Activated T-cell treated with anti-CD3 and anti-CD28 coated beads for 24 hours (primary cell): ENCODE data around the gene CXCL13.
A peak's percentile ranks its signal among the peaks of the same experiment; 100 is the strongest.
"Not testable (repeated sequence)": the region's sequence is repeated elsewhere in the genome, so short reads cannot be mapped to it uniquely, and the experiment has no call there.

ENCODE experiments used
- DNase-seq: peaks from one replicate; pipeline ENCODE4 v3.0.0-alpha.2; 2020; ENCODE audit warnings: low read depth

CXCL13 gene

DNA sequence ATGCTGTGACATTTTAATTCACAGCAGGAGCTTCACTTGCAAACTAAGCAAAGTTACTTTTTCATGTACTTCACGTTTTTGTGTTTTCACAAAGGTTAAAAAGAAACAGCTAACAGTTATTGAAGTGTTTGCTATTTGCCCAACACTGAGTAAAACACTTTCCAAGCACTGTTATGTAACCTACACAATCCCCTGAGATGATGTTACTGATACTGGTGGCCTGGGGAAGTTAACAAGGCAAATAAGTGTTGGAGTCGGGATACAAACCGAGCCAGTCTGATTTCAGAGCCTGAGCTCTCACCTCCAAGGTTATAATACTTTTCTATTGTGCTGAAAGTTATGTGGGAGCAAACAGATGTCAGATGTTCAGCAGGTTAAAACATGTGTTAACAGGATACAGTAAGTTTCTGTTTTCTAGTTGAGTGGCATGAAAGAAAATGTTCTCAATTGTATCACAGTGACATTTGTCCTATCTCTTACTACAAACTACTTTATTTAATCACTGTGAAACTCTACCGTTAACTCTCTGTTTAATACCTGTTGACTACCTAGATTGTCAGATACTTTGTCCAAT is 3.9 kb upstream of the CXCL13 start:
- DNase-seq, result no peak

DNA sequence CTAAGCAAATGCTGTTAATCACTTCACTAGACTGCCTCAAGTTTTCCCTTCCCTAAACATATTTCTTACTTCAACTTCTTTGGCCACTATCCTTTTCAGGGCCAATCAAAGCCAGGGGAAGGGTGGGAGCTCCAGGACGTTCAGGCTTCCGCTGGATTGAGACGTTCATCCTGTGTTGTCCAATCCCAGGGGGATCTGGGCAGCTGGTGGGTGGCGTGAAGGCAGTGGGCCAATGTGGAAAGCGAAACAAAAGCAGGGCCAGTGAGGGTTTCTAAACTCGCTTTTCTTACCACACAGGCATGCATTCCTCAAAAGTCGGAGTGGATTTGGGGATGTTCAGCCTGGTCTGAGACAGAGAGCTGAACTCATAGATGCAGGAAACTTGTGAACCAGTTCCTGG is 7.6 kb downstream of the CXCL13 start:
- no peak for DNase-seq

DNA sequence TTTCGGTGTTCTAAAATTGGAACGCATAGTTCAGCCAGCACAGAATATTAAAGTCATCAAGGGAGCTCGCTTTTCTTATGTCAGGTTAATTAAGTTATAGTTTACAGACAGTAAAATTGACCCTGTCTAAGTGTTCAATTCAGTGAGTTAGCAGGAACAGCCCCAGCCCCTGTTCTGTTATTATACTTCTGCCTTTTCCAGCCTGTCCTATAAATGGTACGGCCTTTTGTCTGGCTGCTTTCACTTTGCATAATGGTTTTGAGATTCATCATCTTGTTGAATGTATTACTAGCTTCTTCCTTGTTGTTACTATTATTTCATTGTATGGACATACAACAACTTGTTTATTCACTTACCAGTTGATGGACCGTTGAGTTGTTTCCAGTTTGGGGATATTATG is 9.5 kb downstream of the CXCL13 start:
- DNase-seq, result no peak

DNA sequence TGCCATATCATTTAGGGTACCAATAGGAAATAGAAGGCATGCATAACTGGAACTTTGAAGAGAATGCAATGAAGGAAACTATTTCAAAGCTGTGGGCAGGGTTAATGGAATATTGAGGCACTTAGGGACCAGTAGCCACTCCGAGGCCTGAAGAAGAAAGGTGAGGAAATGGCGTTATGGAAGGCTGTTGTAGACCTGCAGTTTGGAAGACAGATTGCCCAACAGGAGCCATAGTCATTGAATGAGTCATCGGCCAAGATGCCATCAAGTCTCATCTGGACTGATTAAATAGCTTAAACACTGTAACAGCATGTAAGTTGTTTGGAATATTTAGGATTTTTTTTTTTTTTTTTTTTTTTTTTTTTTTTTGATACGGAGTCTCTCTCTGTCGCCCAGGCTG is 11.6 kb downstream of the CXCL13 start:
- DNase-seq, result no peak

DNA sequence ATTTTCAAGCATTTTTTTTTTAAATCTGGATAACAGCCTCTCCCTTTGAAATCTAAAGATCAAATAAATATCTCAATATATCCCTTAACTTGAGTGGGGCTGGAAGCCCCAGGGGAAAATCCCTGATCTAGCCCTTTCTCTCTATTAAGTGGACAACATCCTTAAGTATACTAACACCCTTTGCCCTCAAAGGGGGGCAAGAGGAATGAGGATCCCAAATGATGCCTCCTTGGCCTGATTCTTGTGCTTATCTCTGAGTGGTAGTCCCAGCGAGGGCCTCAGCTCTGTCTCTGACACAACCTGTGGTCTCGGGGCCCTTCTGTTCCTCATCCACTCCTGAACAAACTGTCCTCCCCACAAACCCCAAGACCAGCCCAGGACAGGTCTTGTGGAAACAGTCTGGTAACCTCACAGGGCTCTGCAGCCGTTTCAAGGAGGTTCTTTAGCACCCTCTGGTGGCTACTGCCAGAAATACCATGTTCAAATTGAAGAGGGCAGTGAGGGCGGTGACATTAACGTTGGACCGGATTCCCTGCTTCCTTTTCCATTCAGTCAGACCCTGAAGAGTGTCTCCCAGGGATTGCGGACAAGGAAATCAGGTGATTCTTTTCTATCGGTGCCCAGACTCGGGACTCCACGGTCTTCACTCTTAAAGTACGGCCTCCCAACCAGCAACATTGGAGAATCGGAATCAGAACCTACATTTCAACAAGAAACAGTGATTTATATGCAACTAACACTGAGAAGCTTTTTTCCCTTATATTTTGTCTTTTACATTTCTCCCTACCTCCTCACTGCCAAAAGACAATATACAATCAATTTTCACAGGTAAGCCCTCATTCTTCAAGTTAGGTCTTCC is 13.0 kb downstream of the CXCL13 start:
- peak; percentile 55 for DNase-seq

DNA sequence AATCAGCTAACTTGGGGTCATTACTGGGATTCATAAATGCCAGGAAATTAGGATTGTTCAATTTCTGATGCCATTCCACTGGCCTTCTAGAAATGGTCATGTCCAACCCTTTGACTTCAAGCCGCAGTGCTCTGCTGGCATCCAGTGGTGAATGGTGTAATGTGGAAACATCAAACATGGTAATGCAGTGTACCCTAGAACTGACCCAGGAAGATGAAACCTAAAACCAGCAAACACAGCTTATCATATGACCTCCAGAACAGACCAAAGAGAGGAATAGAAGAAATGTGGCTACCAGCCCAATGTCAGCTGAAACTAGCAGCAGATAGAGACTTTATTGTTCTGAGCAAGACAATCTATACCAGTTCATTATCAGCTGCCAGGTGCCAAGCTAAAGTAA is 13.8 kb downstream of the CXCL13 start:
- DNase-seq, result no peak

DNA sequence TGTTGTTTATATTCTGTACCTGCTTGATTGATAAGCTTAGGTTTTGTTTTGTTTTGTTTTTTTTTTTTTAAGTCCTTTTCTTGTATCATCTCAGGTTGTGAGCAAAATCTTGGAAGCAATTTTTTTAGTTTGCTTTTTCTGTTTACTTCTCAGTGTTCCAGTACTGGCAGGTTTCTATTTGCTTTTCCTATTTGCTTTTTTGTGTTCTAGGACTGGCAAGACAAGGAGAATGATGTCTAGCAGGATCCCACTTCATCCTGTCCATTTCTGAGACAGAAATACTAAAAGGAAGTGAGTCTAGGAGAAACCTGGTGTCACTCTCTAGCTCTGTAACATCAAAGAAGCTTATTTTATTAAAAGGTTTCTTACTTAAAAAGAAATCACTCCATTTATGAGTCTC is 15.6 kb downstream of the CXCL13 start:
- DNase-seq, result no peak

DNA sequence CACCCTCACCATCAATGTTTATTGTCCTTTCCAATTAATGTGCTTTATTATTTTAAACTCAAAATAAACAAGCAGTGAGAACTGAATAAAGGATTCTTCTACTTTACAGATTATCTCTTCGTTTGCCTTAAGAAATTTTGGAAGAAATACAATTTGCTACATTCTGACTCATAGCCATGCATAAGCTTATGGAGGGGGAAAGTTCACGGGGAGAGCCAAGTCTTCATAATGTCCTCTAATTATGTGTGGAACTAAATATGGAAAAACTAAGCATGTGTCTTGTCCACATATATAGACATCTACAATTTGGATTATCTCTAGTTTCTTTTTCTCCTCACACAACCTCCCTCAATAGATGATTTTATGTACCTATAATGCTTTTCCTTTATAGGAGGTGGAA is 17.5 kb downstream of the CXCL13 start:
- DNase-seq, result no peak

DNA sequence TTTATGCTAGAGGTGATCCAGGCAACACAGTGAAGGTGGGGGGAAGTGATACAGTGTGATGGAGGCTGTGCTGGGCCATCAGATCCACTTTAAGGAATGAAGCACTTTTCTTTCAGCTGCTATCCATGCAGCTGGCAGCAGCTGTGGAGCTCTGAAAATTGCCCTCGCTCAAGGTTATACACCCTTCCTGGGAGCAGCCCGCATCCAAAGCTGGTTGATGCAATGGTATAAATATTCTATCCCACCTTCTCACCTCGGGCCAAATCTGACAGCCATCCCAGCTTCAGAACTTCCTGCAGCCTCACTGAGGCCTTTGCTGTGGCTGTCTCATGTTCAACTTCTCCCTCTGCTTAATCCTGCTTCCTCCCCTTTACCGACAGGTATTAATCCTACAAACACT is 18.6 kb downstream of the CXCL13 start:
- DNase-seq, result no peak

DNA sequence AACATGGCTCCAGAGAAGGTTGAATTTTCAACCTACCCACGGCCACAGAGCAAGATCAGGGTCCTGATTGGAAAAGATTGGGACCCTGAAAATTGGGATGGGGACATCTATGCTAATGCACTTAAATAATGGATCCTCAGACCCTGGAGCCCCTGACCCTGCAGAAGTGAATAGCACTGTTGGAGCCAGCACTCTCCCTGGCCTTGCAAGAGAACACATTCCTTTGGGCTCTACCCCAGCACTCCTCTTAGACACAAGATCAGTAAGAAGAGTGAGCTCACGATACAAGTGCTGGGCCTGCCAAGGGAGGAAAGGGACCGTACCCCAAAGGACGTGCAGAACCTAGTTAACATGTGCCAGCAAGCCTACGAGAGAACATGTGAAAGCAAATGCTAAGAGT is 19.9 kb downstream of the CXCL13 start:
- no peak for DNase-seq

DNA sequence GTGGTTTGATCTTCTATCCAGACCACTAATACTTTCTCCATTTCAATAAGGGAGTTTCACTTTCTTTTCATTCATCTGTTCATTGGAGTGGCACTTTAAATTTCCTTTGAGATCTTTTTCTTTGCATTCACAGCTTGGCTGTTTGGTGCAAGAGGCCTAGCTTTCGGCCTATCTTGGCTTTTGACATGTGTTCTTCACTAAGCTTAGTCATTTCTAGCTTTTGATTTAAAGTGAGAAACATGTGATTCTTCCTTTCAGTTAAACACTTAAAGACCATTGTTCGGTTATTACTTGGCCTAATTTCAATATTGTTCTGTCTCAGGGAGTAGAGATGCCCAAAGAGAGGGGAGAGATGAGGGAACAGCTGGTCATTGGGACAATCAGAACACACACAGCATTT is 24.3 kb downstream of the CXCL13 start:
- DNase-seq, result no peak

DNA sequence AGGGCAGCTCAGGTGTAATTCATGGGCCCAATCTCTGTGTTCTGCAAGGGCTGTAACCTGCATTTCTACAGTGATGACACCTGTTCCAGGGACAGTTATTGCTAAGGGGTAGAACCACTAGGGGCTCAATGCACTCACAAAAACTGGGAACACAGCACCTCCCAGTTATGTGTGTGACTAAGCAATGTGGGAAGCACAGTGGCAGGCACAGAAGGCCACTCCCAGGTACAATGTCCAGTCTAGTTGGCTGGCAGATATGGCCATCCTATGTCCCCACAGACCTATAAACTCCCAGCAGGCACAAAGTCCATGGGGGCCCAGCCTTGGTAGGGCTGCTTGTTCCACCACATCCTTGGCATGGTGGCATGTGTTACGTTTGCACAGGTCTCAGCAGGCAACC is 25.7 kb downstream of the CXCL13 start:
- DNase-seq, result no peak

DNA sequence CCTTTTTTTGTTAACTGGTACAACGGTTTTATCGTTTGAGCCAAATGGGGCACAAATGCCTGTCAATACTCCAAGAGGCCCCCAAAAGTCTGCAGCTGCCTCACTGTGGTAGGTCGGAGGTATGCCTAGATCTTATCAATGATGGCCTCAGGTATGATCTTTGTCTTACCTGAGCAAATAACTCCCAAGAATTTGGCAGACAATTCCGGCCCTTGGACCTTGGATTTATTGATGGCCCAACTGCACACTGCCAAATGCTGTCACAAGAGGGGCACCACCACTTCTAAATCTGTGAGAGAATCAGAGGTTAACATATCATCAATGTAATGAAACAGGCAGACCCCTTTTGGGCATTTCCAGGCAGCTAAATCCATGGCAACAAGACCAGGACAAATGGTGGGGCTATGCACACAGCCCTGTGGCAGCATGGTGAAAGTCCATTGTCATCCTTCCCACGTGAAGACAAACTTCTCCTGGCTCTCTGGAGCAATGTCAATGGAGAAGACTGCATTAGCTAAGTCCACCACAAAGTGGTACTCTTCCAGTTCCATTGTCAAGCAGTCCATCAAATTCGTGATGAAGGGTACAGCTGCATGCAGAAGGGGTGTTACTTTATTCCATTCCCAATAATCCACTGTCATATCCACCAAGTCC is 28.6 kb downstream of the CXCL13 start:
- no peak for DNase-seq

DNA sequence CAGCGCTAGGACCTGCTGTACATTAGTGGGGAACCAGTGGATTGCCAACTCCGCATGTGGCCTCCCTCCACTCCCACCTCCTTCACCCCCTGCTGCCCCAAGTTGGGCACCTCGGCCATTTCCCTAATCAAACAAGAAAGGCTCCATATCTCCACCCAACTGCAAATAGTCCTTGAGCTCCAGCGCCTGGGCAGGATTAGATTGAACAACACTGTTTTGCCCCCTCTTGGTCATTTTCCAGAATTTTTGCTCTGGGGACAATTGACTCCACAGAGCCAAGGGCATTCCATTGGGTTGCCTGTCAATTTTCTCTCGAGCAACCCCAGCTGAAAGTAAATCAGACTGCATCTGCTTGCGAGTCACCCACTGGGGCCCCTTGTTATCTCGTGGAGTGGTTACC is 29.6 kb downstream of the CXCL13 start:
- DNase-seq, result no peak

DNA sequence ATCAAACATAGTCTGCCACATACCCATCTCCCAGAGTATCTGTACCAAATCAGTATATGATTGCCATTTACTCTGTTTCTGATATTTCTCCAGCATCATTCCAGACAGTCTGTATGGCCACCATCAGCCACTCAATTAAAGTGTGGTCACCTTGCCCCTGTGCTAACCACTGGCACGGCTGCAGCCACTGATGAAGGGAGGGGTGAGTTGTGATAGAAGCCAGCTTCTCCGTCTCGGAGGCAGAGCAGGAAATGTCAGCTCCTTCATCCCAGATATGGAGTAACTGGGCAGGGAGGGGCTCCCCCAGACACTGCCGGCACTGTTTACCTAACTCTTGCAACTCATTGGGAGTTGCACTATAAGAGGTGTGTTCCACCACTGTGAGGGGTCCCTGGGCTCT is 30.3 kb downstream of the CXCL13 start:
- no peak for DNase-seq

DNA sequence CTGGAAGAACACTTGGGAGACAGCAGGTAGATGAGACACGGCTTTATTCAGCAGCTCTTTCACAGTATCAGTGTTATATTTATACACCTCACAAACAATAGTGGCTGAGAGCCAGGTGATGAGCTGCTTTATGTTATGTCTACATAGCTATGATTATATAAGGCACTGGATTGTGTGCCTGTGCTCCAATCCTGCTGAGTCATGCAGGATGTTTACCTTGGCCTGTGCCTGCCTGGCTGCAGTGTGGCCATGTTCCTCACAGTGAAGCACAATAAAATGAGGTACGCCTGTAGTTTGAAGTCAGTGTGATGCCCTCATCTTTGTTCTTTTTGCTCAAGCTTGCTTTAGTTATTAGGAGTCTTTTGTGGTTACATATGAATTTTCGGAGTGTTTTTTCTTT is 31.3 kb downstream of the CXCL13 start:
- DNase-seq, result no peak

DNA sequence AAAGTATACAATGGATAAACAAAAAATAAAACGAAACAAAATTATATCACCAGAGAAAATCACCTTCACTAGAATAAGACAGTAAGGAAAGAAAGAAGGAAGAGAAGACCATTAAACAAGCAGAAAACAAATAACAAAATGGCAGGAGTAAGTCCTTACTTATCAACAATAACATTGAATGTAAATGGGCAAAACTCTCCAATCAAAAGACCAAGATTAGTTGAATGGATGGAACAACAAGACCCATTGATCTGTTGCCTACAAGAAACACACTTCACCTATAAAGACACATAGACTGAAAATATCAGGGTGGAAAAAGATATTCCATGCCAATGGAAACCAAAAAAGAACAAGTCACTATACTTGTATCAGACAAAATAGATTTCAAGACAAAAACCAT is 38.4 kb downstream of the CXCL13 start:
- DNase-seq, result not testable (repeated sequence)

DNA sequence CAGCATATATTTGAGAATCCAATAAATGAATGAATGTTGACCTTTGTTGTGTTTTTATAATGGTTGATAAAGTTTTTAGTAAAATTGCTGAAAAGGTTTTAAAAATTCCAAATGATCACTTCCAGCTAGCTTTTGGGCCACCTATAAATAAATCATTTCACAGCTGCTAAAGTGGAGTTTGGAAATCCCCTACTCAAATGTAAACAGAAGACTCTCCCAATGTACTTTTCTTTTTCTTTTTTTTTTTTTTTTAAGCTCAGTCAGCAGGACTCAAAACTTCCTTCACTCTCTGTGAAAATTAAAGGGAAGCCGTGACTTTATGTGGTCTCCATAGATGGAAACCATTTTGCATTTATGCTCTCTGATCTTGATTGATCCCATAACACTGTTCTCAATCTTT is 45.2 kb downstream of the CXCL13 start:
- no peak for DNase-seq

DNA sequence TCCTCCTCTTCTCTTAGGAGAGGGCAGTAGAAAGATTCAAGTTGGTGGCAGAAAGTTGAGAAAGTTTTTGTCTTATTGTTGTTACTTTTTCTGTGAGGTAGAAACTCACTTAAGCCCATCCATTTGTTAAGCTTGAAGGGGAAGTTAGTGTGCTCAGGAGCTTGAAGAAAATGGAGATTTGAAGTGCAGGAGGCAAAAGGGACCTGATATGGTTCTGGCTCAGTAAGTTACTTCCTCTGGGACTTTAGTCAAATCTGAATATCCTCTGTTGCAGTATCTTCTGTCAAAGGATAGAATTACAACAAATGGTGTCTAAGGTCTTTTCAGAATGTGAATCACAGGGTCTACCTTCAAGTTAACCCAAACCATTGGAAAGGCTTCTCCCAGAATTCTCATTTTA is 46.2 kb downstream of the CXCL13 start:
- no peak for DNase-seq

DNA sequence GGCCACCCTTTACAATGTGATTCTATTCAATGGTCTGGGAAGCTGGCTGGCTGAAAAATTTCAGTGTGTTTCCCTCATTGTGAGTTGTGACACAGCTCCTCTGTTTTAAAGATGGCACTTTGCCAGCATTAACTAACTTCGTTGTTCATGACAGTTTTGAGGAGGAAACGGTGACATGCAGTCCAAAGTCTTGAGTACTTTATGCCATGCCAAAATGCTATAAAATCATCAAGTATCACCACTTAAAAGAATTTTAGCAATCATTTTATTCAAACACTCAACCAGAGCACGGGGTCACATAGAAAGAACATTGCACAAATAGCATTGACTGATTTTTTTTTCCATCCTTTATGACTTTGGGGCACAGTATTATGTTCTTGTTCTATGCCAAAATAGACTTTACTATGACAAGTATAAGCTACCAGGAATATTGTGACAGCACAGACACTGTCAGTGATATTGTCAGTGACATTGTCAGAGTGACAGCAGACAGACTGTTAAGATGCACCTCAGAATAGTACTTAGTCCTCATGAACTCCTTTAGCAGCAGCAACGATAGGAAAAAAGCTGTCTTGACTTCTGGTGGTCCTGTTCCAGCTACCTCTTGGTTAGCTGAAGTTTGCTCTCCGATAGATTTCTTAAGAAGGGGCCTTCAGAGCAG is 46.7 kb downstream of the CXCL13 start:
- DNase-seq, result no peak

DNA sequence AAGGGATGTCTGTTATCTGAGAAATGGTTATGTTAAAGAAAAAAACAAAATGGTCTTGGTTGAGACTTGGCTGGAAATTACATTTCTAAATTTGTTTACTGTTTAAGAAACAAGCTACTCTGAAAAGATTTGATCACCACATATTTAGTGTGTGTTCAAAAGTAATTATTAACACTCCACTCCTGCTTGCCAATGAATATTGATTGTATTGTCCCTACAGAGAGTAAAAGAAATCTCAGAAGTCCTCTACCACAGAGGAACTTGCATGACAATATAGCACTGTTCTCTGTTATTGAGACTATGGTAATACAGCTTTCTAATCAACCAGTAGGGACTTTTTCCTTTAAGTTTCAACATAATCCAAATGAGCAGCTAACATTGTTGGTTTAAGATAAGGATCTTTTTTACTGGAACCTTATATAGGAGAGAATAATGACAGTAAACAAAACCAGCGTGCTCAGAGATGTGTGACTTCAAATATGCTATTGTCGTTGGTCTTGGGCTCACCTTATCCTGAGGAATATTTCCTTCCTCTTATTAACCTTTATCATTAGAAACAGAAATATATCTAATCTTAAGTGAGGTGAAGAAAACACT is 47.6 kb downstream of the CXCL13 start:
- no peak for DNase-seq

DNA sequence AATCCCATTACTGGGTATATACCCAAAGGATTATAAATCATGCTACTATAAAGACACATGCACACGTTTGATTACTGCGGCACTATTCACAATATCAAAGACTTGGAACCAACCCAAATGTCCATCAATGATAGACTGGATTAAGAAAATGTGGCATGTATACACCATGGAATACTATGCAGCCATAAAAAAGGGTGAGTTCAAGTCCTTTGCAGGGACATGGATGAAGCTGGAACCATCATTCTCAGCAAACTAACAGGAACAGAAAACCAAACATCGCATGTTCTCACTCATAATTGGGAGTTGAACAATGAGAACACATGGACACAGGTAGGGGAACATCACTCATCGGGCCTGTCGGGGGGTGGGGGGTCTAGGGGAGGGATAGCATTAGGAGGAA is 54.7 kb downstream of the CXCL13 start:
- DNase-seq, result not testable (repeated sequence)
